GM19324 (cell line): ENCODE measurements around the gene HAX1.

ENCODE experiments used
- ATAC-seq: cut with Tn5 transposase; IDR thresholded peaks from one replicate; pipeline ENCODE4 v1.9.1; 2021; ENCODE audit warnings: mild to moderate bottlenecking, moderate library complexity; ENCODE audit not compliant: unreplicated experiment, low FRiP score

HAX1 gene

DNA sequence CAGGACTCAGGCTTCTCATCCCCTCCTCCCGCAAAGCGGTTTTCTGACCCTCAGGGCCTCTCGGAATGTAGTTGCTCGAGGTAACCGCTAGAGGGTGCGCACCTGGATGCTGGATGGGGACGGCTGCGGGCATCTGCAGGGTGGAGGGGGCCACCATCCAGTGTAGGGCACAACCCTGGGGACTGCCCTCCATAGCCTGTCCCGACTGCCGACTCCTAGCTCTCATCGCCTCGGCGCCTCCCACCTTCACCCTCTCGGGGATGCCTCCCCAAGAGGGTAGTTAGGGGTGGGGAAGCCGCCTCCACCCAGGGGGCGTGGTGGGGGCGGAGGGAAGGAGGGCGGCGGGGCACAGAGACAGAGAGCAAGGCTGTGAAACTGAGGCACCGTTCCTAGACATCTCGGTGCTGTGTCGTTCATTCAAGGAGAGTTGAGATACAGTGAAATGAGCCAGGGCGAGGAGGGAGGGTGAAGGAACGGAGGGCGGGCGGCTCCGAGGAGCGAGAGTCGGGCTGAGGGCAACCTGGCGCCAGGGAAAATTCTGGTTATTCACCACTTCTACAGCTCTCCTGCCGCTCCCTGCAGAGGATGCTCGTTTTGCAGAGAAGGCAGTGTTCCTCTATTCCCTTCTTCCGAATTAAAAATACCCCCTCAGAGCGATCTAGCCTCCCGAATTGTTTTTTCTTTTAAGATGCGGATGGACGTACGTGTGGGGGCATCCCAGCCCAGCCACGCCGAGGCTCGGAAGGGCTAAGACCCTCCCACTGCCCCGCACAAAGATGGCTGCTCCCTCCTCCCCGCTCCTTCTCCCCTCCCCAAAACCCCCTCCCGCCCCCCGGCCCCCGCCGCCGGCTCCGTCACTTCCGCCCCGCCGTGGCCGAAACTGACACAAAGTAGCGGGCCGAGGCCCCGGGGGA, 52.5 kb downstream of the HAX1 start, which contains the start of gene ATP8B2:
ATP8B2 (plus strand) TSS at position 857 of the 914 bp plus-strand sequence. CDS start 2,617 bp downstream, outside the sequence.
- peak; percentile 30 for ATAC-seq
